ENCODE measurements around the gene SH2D7.

The SH2D7 gene

GRCh38 chr15:78063217-78063616 lies 29.1 kb upstream of the SH2D7 start:
- H3K27me3 ChIP-seq (ENCODE audit: insufficient read depth, low read length): no peaks in the 10 kb centered on the region
- H3K79me2 ChIP-seq (ENCODE audit: insufficient read depth, low read length): peaks cover 70% of the 10 kb centered on the region
- H3K36me3 ChIP-seq (ENCODE audit: insufficient read depth, low read length): no peaks in the 10 kb centered on the region
- H4K20me1 ChIP-seq (ENCODE audit: insufficient read depth, low read length): no peaks in the 10 kb centered on the region
- no peaks in the 10 kb centered on the region for H3K9me2 ChIP-seq (ENCODE audit: low read depth, low read length)
- H3K4me1 ChIP-seq (ENCODE audit: insufficient read depth, low read length, severe bottlenecking): peaks cover 90% of the 10 kb centered on the region
- peak overlapping the region; percentile 6 for H3K27ac ChIP-seq (ENCODE audit: low read depth, low read length, poor library complexity, severe bottlenecking)
- no peak overlapping the region; the same call in 1 of the 2 replicates for H3K4me2 ChIP-seq (ENCODE audit: low read length)
- no peak overlapping the region for H2AFZ ChIP-seq (ENCODE audit: low read length)
- no peak for TF ChIP-seq EZH2 (IDR thresholded peaks at IDR 0.05; ENCODE audit: borderline replicate concordance, low read length)
- TF ChIP-seq, protein P1, sequence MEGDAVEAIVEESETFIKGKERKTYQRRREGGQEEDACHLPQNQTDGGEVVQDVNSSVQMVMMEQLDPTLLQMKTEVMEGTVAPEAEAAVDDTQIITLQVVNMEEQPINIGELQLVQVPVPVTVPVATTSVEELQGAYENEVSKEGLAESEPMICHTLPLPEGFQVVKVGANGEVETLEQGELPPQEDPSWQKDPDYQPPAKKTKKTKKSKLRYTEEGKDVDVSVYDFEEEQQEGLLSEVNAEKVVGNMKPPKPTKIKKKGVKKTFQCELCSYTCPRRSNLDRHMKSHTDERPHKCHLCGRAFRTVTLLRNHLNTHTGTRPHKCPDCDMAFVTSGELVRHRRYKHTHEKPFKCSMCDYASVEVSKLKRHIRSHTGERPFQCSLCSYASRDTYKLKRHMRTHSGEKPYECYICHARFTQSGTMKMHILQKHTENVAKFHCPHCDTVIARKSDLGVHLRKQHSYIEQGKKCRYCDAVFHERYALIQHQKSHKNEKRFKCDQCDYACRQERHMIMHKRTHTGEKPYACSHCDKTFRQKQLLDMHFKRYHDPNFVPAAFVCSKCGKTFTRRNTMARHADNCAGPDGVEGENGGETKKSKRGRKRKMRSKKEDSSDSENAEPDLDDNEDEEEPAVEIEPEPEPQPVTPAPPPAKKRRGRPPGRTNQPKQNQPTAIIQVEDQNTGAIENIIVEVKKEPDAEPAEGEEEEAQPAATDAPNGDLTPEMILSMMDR (IDR thresholded peaks at IDR 0.05; ENCODE audit: low read length): no peak
- H3F3A ChIP-seq (ENCODE audit: insufficient read depth, low read length): no peaks in the 10 kb centered on the region
- no peaks in the 10 kb centered on the region for H3K9me3 ChIP-seq (ENCODE audit: low read length)
- no peak overlapping the region for H3K4me3 ChIP-seq (ENCODE audit: low read depth, low read length, poor library complexity, severe bottlenecking)
- H3K9ac ChIP-seq (ENCODE audit: low read length): no peak overlapping the region

DNA sequence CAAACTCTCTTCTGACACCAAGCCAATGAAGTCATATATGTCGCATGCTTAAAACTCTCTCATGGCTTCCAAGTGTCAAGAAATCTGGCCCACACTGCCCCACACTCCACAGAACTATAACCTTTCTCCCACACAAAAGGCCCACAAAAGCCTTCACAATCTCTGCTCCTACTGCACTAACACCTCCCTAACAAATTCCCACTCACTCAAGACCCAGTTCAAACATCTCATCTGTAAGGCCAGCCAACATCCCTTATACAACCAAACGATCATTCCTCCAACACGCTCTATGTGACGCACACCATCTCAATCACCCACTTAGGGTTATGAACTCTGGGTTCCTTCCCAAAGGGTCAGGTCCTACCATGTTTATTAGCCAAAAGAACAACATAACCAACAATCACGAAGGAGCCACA lies 28.4 kb upstream of the SH2D7 start:
- peaks cover 90% of the 10 kb centered on the region for H3K4me1 ChIP-seq (ENCODE audit: insufficient read depth, low read length, severe bottlenecking)
- no peaks in the 10 kb centered on the region for H4K20me1 ChIP-seq (ENCODE audit: insufficient read depth, low read length)
- no peaks in the 10 kb centered on the region for H3K9me3 ChIP-seq (ENCODE audit: low read length)
- TF ChIP-seq EZH2 (IDR thresholded peaks at IDR 0.05; ENCODE audit: borderline replicate concordance, low read length): no peak
- TF ChIP-seq, protein P1 (IDR thresholded peaks at IDR 0.05; ENCODE audit: low read length): no peak
- no peaks in the 10 kb centered on the region for H3K9me2 ChIP-seq (ENCODE audit: low read depth, low read length)
- H3K27ac ChIP-seq (ENCODE audit: low read depth, low read length, poor library complexity, severe bottlenecking): no peak overlapping the region
- no peak overlapping the region for H2AFZ ChIP-seq (ENCODE audit: low read length)
- no peaks in the 10 kb centered on the region for H3K36me3 ChIP-seq (ENCODE audit: insufficient read depth, low read length)
- H3F3A ChIP-seq (ENCODE audit: insufficient read depth, low read length): no peaks in the 10 kb centered on the region
- no peaks in the 10 kb centered on the region for H3K27me3 ChIP-seq (ENCODE audit: insufficient read depth, low read length)
- peaks cover 71% of the 10 kb centered on the region for H3K79me2 ChIP-seq (ENCODE audit: insufficient read depth, low read length)
- no peak overlapping the region for H3K4me3 ChIP-seq (ENCODE audit: low read depth, low read length, poor library complexity, severe bottlenecking)
- H3K9ac ChIP-seq (ENCODE audit: low read length): no peak overlapping the region
- H3K4me2 ChIP-seq (ENCODE audit: low read length): no peak overlapping the region

- Histone ChIP-seq H3K36me3 (ENCODE audit: insufficient read depth, low read length) (no peaks in the 10 kb centered on the region), H3K4me3 (ENCODE audit: low read depth, low read length, poor library complexity, severe bottlenecking) (no peak overlapping the region), H2AFZ (ENCODE audit: low read length) (no peak overlapping the region), H3K9me2 (ENCODE audit: low read depth, low read length) (no peaks in the 10 kb centered on the region), H3K79me2 (ENCODE audit: insufficient read depth, low read length) (peaks cover 76% of the 10 kb centered on the region), H3K9ac (ENCODE audit: low read length) (no peak overlapping the region), H3K27ac (ENCODE audit: low read depth, low read length, poor library complexity, severe bottlenecking) (peak overlapping the region; percentile 88), H3K9me3 (ENCODE audit: low read length) (no peaks in the 10 kb centered on the region), H3K4me2 (ENCODE audit: low read length) (no peak overlapping the region; the same call in 1 of the 2 replicates), H3K4me1 (ENCODE audit: insufficient read depth, low read length, severe bottlenecking) (peaks cover 90% of the 10 kb centered on the region), H3F3A (ENCODE audit: insufficient read depth, low read length) (no peaks in the 10 kb centered on the region), H3K27me3 (ENCODE audit: insufficient read depth, low read length) (no peaks in the 10 kb centered on the region), H4K20me1 (ENCODE audit: insufficient read depth, low read length) (no peaks in the 10 kb centered on the region)
- TF ChIP-seq EZH2 (IDR thresholded peaks at IDR 0.05; ENCODE audit: borderline replicate concordance, low read length): no peak
- TF ChIP-seq, protein P1 (IDR thresholded peaks at IDR 0.05; ENCODE audit: low read length): no peak
Observed at GRCh38 chr15:78064544-78064943, 27.8 kb upstream of the SH2D7 start.

All from OCI-LY1 (cell line).